Measurements from ENCODE around the gene TPX2.

Gene TPX2

GRCh38 chr20:31803552-31804291 lies 64.6 kb downstream of the TPX2 start:
- TF ChIP-seq, protein P1, sequence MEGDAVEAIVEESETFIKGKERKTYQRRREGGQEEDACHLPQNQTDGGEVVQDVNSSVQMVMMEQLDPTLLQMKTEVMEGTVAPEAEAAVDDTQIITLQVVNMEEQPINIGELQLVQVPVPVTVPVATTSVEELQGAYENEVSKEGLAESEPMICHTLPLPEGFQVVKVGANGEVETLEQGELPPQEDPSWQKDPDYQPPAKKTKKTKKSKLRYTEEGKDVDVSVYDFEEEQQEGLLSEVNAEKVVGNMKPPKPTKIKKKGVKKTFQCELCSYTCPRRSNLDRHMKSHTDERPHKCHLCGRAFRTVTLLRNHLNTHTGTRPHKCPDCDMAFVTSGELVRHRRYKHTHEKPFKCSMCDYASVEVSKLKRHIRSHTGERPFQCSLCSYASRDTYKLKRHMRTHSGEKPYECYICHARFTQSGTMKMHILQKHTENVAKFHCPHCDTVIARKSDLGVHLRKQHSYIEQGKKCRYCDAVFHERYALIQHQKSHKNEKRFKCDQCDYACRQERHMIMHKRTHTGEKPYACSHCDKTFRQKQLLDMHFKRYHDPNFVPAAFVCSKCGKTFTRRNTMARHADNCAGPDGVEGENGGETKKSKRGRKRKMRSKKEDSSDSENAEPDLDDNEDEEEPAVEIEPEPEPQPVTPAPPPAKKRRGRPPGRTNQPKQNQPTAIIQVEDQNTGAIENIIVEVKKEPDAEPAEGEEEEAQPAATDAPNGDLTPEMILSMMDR (IDR thresholded peaks at IDR 0.05) = no peak
- no peak for TF ChIP-seq ZFX (IDR thresholded peaks at IDR 0.05; ENCODE audit: borderline replicate concordance)
- no peak overlapping the region for H3K27ac ChIP-seq

DNA sequence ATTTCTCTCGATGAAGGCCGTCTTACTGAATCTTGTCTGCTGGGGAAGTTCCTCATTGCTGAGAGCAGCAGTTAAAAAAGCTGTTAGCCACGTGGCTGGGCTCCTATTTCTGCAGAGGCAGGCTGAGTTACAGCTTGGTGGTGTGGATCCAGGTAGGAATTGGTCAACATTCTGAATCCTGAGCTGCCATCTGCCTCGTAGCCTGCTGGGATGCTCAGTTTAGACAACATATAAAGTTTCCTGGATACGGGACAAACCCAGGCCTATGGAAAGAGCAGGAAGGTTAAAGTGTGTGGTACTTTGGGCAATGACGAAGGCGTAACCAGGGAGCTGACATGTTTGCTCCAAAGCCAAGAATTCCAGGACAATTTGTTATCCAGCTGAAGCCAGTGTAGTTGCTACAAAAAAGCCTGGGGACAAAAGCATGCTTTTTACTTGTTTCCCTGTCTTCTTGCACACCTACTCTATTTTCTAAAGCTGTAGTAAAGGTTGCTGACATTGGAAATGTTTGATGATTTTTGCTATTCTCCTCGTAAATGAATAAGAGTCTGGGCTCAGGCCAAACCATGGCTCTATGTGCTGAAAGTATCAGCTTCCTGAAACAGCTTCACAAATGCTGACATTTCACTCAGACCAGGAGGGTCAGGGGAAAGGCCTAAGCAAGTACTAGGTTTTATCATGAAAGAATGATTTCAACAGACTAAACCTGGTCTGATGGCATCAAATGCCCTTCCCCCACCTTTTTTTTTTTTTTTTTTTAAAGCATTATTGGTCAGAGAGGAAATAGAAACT lies 67.7 kb downstream of the TPX2 start:
- no peak overlapping the region for H3K27ac ChIP-seq
- TF ChIP-seq, protein P1 (IDR thresholded peaks at IDR 0.05) = no peak

GRCh38 chr20:31808481-31808880 lies 69.4 kb downstream of the TPX2 start:
- no peak overlapping the region for H3K27ac ChIP-seq

GRCh38 chr20:31809661-31810060 lies 70.6 kb downstream of the TPX2 start:
- TF ChIP-seq ZFX (IDR thresholded peaks at IDR 0.05; ENCODE audit: borderline replicate concordance) = no peak
- TF ChIP-seq, protein P1 (IDR thresholded peaks at IDR 0.05) = no peak
- no peak overlapping the region for H3K27ac ChIP-seq

More at GRCh38 chr20:31808481-31808880, 69.4 kb downstream of the TPX2 start:
- TF ChIP-seq ZFX (IDR thresholded peaks at IDR 0.05; ENCODE audit: borderline replicate concordance) = no peak
- TF ChIP-seq, protein P1 (IDR thresholded peaks at IDR 0.05) = no peak

- TF ChIP-seq, protein P1 (IDR thresholded peaks at IDR 0.05) = no peak
- TF ChIP-seq ZFX (IDR thresholded peaks at IDR 0.05; ENCODE audit: borderline replicate concordance) = no peak
- no peak overlapping the region for H3K27ac ChIP-seq
Observed at GRCh38 chr20:31811198-31811597, 72.1 kb downstream of the TPX2 start.

GRCh38 chr20:31811796-31812728 lies 73.0 kb downstream of the TPX2 start:
- no peak overlapping the region for H3K27ac ChIP-seq

More at GRCh38 chr20:31811796-31812728, 73.0 kb downstream of the TPX2 start:
- TF ChIP-seq, protein P1 (IDR thresholded peaks at IDR 0.05) = no peak
- TF ChIP-seq ZFX (IDR thresholded peaks at IDR 0.05; ENCODE audit: borderline replicate concordance) = no peak
